Mesothelial cell of epicardium (in vitro differentiated cells): ENCODE measurements around the gene CACUL1. TPM values are rescaled to one million over a fixed set of nuclear protein-coding genes. Genes with fewer than 3 reads are reported as not detected.
A peak's percentile ranks its signal among the peaks of the same experiment; 100 is the strongest.

ENCODE experiments used
- DNase-seq, 2 experiments: peaks; one replicate each; pipeline ENCODE4 v3.0.0; 2021; ENCODE audit warnings: low spot score in 2 of 2; ENCODE audit not compliant: unreplicated experiment in 2 of 2
- H3K27ac Mint-ChIP-seq: 2 replicates; pipeline ENCODE4 v1.8.0; 2021; ENCODE audit warnings: mixed read lengths
- H3K27me3 Mint-ChIP-seq: 2 replicates; pipeline ENCODE4 v1.8.0; 2021; ENCODE audit warnings: low read depth, mixed read lengths
- H3K36me3 Mint-ChIP-seq: 2 replicates; pipeline ENCODE4 v1.8.0; 2021; ENCODE audit warnings: mixed read lengths
- H3K4me1 Mint-ChIP-seq: 2 replicates; pipeline ENCODE4 v1.8.0; 2021; ENCODE audit warnings: mixed read lengths
- H3K4me3 Mint-ChIP-seq: 2 replicates; pipeline ENCODE4 v1.8.0; 2021; ENCODE audit warnings: mild to moderate bottlenecking, moderate library complexity, mixed read lengths
- H3K9me3 Mint-ChIP-seq: 2 replicates; pipeline ENCODE4 v1.8.0; 2021; ENCODE audit warnings: mixed read lengths
- CTCF ChIP-seq: fragments of 200-600 bp; sonication (generic); IDR thresholded peaks from one replicate; pipeline ENCODE4 v1.5.0; 2021; ENCODE audit warnings: antibody characterized with exemption; ENCODE audit not compliant: unreplicated experiment
- total RNA-seq: library from RNA; stranded (reverse); gene quantifications from 3 replicates; pipeline ENCODE4 v1.2.1, GENCODE V29; 2021

CACUL1 gene
- total RNA-seq, 1 donor from 2014 or later, result 63.9 TPM

- peaks cover 3% of the 10 kb centered on the region for H3K9me3 Mint-ChIP-seq
- H3K27me3 Mint-ChIP-seq, result peaks cover 2% of the 10 kb centered on the region
- peak in 1 of 2 experiments; percentile 36 for DNase-seq
- peaks cover 9% of the 10 kb centered on the region for H3K36me3 Mint-ChIP-seq
- H3K4me1 Mint-ChIP-seq, result peaks cover 25% of the 10 kb centered on the region
- TF ChIP-seq CTCF, result no peak
- H3K27ac Mint-ChIP-seq, result peak overlapping the region; percentile 98
- H3K4me3 Mint-ChIP-seq, result peak overlapping the region; percentile 97
Measured at GRCh38 chr10:118754229-118754555, 578 bp downstream of the CACUL1 start.

- DNase-seq, result no peak
Measured at GRCh38 chr10:118753331-118754228, 1.2 kb downstream of the CACUL1 start.

GRCh38 chr10:118752409-118752808 is 2.4 kb downstream of the CACUL1 start:
- peak overlapping the region; percentile 97 for H3K4me3 Mint-ChIP-seq
- no peak for DNase-seq
- peaks cover 12% of the 10 kb centered on the region for H3K9me3 Mint-ChIP-seq
- peaks cover 33% of the 10 kb centered on the region for H3K4me1 Mint-ChIP-seq
- H3K36me3 Mint-ChIP-seq, result peaks cover 26% of the 10 kb centered on the region
- TF ChIP-seq CTCF, result no peak
- peak overlapping the region; percentile 98 for H3K27ac Mint-ChIP-seq
- H3K27me3 Mint-ChIP-seq, result peaks cover 2% of the 10 kb centered on the region

More at GRCh38 chr10:118753331-118754228, 1.2 kb downstream of the CACUL1 start:
- H3K27ac Mint-ChIP-seq, result peak overlapping the region; percentile 98
- H3K36me3 Mint-ChIP-seq, result peaks cover 14% of the 10 kb centered on the region
- peaks cover 25% of the 10 kb centered on the region for H3K4me1 Mint-ChIP-seq
- peaks cover 2% of the 10 kb centered on the region for H3K27me3 Mint-ChIP-seq
- TF ChIP-seq CTCF, result no peak
- H3K9me3 Mint-ChIP-seq, result peaks cover 5% of the 10 kb centered on the region
- peak overlapping the region; percentile 97 for H3K4me3 Mint-ChIP-seq

GRCh38 chr10:118751265-118751664 is 3.5 kb downstream of the CACUL1 start:
- H3K4me3 Mint-ChIP-seq, result no peak overlapping the region
- no peak for DNase-seq
- H3K36me3 Mint-ChIP-seq, result peaks cover 30% of the 10 kb centered on the region
- H3K27ac Mint-ChIP-seq, result no peak overlapping the region
- peaks cover 43% of the 10 kb centered on the region for H3K4me1 Mint-ChIP-seq
- H3K27me3 Mint-ChIP-seq, result no peaks in the 10 kb centered on the region
- TF ChIP-seq CTCF, result no peak
- H3K9me3 Mint-ChIP-seq, result peaks cover 14% of the 10 kb centered on the region

GRCh38 chr10:118748041-118748440 is 6.7 kb downstream of the CACUL1 start:
- Mint-ChIP-seq H3K9me3 (peaks cover 17% of the 10 kb centered on the region), H3K27me3 (no peaks in the 10 kb centered on the region), H3K4me3 (no peak overlapping the region), H3K4me1 (peaks cover 43% of the 10 kb centered on the region), H3K36me3 (peaks cover 36% of the 10 kb centered on the region), H3K27ac (peak overlapping the region; percentile 57)
- no peak for DNase-seq
- no peak for TF ChIP-seq CTCF
